H9 (cell line): ENCODE measurements around the gene PRKCA. TPM values are rescaled to one million over a fixed set of nuclear protein-coding genes. Genes with fewer than 3 reads are reported as not detected.

Experiments used
- DNase-seq: peaks from one replicate; pipeline ENCODE4 v3.0.0-alpha.2; 2017
- H2AFZ ChIP-seq: one replicate; pipeline ENCODE4 v1.6.1; 2013; ENCODE audit warnings: mild to moderate bottlenecking, low read length, control low read depth, moderate library complexity
- H2AK5ac ChIP-seq: 2 replicates; pipeline ENCODE4 v1.6.1; 2013; ENCODE audit warnings: low read length, control low read depth, mixed read lengths; ENCODE audit not compliant: insufficient read length
- H2BK120ac ChIP-seq: one replicate; pipeline ENCODE4 v1.6.1; 2013; ENCODE audit warnings: low read depth, mild to moderate bottlenecking, low read length, control low read depth, inconsistent platforms; ENCODE audit not compliant: poor library complexity, severe bottlenecking
- H2BK12ac ChIP-seq: 2 replicates; pipeline ENCODE4 v1.6.1; 2013; ENCODE audit warnings: low read length, control low read depth, mixed read lengths, low read depth; ENCODE audit not compliant: insufficient read length
- H2BK15ac ChIP-seq: 2 replicates; pipeline ENCODE4 v1.6.1; 2013; ENCODE audit warnings: low read depth, low read length, control low read depth
- H2BK20ac ChIP-seq: one replicate; pipeline ENCODE4 v1.6.1; 2013; ENCODE audit warnings: low read depth, mild to moderate bottlenecking, low read length, control low read depth, inconsistent platforms; ENCODE audit not compliant: poor library complexity, severe bottlenecking
- H2BK5ac ChIP-seq: 2 replicates; pipeline ENCODE4 v1.6.1; 2013; ENCODE audit warnings: low read length, control low read depth, mixed read lengths; ENCODE audit not compliant: insufficient read length
- H3K14ac ChIP-seq: 2 replicates; pipeline ENCODE4 v1.6.1; 2013; ENCODE audit warnings: low read length, control low read depth; ENCODE audit not compliant: insufficient read depth
- H3K18ac ChIP-seq: 2 replicates; pipeline ENCODE4 v1.6.1; 2013; ENCODE audit warnings: low read depth, mild to moderate bottlenecking, mixed read lengths, low read length, control low read depth; ENCODE audit not compliant: insufficient read length
- H3K23ac ChIP-seq: 2 replicates; pipeline ENCODE4 v1.6.1; 2013; ENCODE audit warnings: low read length, control low read depth, mixed read lengths, low read depth; ENCODE audit not compliant: insufficient read length
- H3K23me2 ChIP-seq: 2 replicates; pipeline ENCODE4 v1.6.1; 2013; ENCODE audit warnings: low read depth, mild to moderate bottlenecking, mixed read lengths, low read length, control low read depth; ENCODE audit not compliant: insufficient read length, poor library complexity, severe bottlenecking
- H3K27ac ChIP-seq: 2 replicates; pipeline ENCODE4 v1.5.1; 2013; ENCODE audit warnings: low read length, control low read depth, mixed read lengths, low read depth; ENCODE audit not compliant: insufficient read length
- H3K27me3 ChIP-seq: 2 replicates; pipeline ENCODE4 v1.6.1; 2013; ENCODE audit warnings: low read length, control low read depth, inconsistent platforms; ENCODE audit not compliant: insufficient read depth
- H3K4ac ChIP-seq: 2 replicates; pipeline ENCODE4 v1.6.1; 2013; ENCODE audit warnings: low read depth, mild to moderate bottlenecking, control low read depth, inconsistent platforms, low read length, moderate library complexity
- H3K4me1 ChIP-seq: 2 replicates; pipeline ENCODE4 v1.6.1; 2013; ENCODE audit warnings: low read length, control low read depth, inconsistent platforms; ENCODE audit not compliant: insufficient read depth
- H3K4me2 ChIP-seq: 2 replicates; pipeline ENCODE4 v1.6.1; 2013; ENCODE audit warnings: low read length, control low read depth, mixed read lengths; ENCODE audit not compliant: insufficient read length, insufficient read depth
- H3K56ac ChIP-seq: 2 replicates; pipeline ENCODE4 v1.6.1; 2013; ENCODE audit warnings: low read depth, mild to moderate bottlenecking, mixed read lengths, low read length, control low read depth; ENCODE audit not compliant: insufficient read length
- H3K79me1 ChIP-seq: 2 replicates; pipeline ENCODE4 v1.6.1; 2013; ENCODE audit warnings: low read depth, mild to moderate bottlenecking, moderate library complexity, low read length, control low read depth, inconsistent platforms; ENCODE audit not compliant: insufficient read depth, poor library complexity, severe bottlenecking
- H3K79me2 ChIP-seq: 2 replicates; pipeline ENCODE4 v1.6.1; 2013; ENCODE audit warnings: low read length, control low read depth, inconsistent platforms; ENCODE audit not compliant: insufficient read depth
- H3K9ac ChIP-seq: 2 replicates; pipeline ENCODE4 v1.6.1; 2013; ENCODE audit warnings: low read length, control low read depth, mixed read lengths; ENCODE audit not compliant: insufficient read length; ENCODE audit errors: extremely low read depth
- H3K9me3 ChIP-seq: one replicate; pipeline ENCODE4 v1.6.1; 2013; ENCODE audit warnings: low read depth, low read length, inconsistent platforms; ENCODE audit not compliant: control insufficient read depth
- H3T11ph ChIP-seq: one replicate; pipeline ENCODE4 v1.6.1; 2013; ENCODE audit warnings: mild to moderate bottlenecking, low read length, control low read depth, inconsistent platforms
- H4K20me1 ChIP-seq: one replicate; pipeline ENCODE4 v1.6.1; 2013; ENCODE audit not compliant: control insufficient read depth, insufficient read length, insufficient read depth
- H4K5ac ChIP-seq: 2 replicates; pipeline ENCODE4 v1.6.1; 2013; ENCODE audit warnings: low read depth, mild to moderate bottlenecking, mixed read lengths, low read length, control low read depth; ENCODE audit not compliant: insufficient read length
- H4K8ac ChIP-seq: replicated peaks from 2 replicates; pipeline ENCODE4 v1.6.1; 2013; ENCODE audit warnings: low read length, control low read depth, mixed read lengths, low read depth; ENCODE audit not compliant: insufficient read length
- H4K91ac ChIP-seq: 2 replicates; pipeline ENCODE4 v1.6.1; 2013; ENCODE audit warnings: low read depth, mild to moderate bottlenecking, moderate library complexity, mixed read lengths, low read length, control low read depth; ENCODE audit not compliant: insufficient read length
- H3K27ac Mint-ChIP-seq, 3 experiments: 2 replicates in 2 of 3; 3 replicates in 1 of 3; pipeline ENCODE4 v1.8.0; 2020 to 2021; ENCODE audit warnings: mixed read lengths in 3 of 3, mild to moderate bottlenecking in 1 of 3, moderate library complexity in 1 of 3
- H3K27me3 Mint-ChIP-seq: 2 replicates; pipeline ENCODE4 v1.8.0; 2021; ENCODE audit warnings: low read depth, mild to moderate bottlenecking, moderate library complexity, mixed read lengths
- H3K36me3 Mint-ChIP-seq, 3 experiments: 2 replicates in 2 of 3; 3 replicates in 1 of 3; pipeline ENCODE4 v1.8.0; 2020 to 2021; ENCODE audit warnings: low read depth in 3 of 3, mixed read lengths in 3 of 3; ENCODE audit not compliant: insufficient read depth in 1 of 3
- H3K4me1 Mint-ChIP-seq, 2 experiments: 2 replicates each; pipeline ENCODE4 v1.8.0; 2020; ENCODE audit warnings: mixed read lengths in 2 of 2
- H3K4me3 Mint-ChIP-seq, 2 experiments: 2 replicates in 1 of 2; 3 replicates in 1 of 2; pipeline ENCODE4 v1.8.0; 2020 to 2021; ENCODE audit warnings: mild to moderate bottlenecking in 2 of 2, mixed read lengths in 2 of 2, moderate library complexity in 1 of 2
- H3K9me3 Mint-ChIP-seq, 2 experiments: 2 replicates in 1 of 2; 3 replicates in 1 of 2; pipeline ENCODE4 v1.8.0; 2020; ENCODE audit warnings: mild to moderate bottlenecking in 2 of 2, mixed read lengths in 2 of 2, moderate library complexity in 1 of 2
- CTCF ChIP-seq: fragments of 200-600 bp; sonication (generic); conservative IDR thresholded peaks from 3 replicates; pipeline ENCODE4 v1.8.0; 2021; ENCODE audit warnings: antibody characterized with exemption, mild to moderate bottlenecking
- WGBS: extraction: QIAGEN DNeasy Blood & Tissue Kit; methylation state at CpG from one replicate; pipeline ENCODE4 v1.1.7; 2013; ENCODE audit warnings: missing lambda C conversion rate, low lambda C conversion rate, mixed read lengths; ENCODE audit not compliant: insufficient read length; ENCODE audit errors: extremely low coverage; 5-methylcytosine and 5-hydroxymethylcytosine counted together
- total RNA-seq: library from RNA; stranded (reverse); gene quantifications from 2 replicates; pipeline ENCODE4 v1.2.1, GENCODE V29; 2021

Gene PRKCA
- total RNA-seq, 1 experiment from 2014 or later: 10.5 TPM

- H2BK120ac ChIP-seq: no peak overlapping the region
- no peak overlapping the region for H3K56ac ChIP-seq
- no peak overlapping the region for H3K14ac ChIP-seq
- no peaks in the 10 kb centered on the region for H3K9me3 ChIP-seq
- H3K27me3 ChIP-seq: no peaks in the 10 kb centered on the region
- no peak overlapping the region for H3K9ac ChIP-seq
- Mint-ChIP-seq H3K4me1 (peaks cover 20 to 24% of the 10 kb centered on the region in 2 experiments), H3K4me3 (no peak overlapping the region), H3K27me3 (peaks cover 62% of the 10 kb centered on the region), H3K36me3 (no peaks in the 10 kb centered on the region), H3K27ac (no peak overlapping the region), H3K9me3 (no peaks in the 10 kb centered on the region; a peak in 2 of 5 replicates)
- DNase-seq: no peak
- no peak overlapping the region for H4K8ac ChIP-seq
- H2BK20ac ChIP-seq: no peak overlapping the region
- H4K20me1 ChIP-seq: no peaks in the 10 kb centered on the region
- no peak overlapping the region for H3K27ac ChIP-seq
- no peak overlapping the region for H3K4me2 ChIP-seq
- WGBS: no CpG with 5 or more reads among the region's 4 CpGs
- peaks cover 5% of the 10 kb centered on the region for H3K23me2 ChIP-seq
- TF ChIP-seq CTCF: no peak
- no peak overlapping the region for H3K23ac ChIP-seq
- H3T11ph ChIP-seq: no peak overlapping the region
- no peaks in the 10 kb centered on the region for H3K79me2 ChIP-seq
- H3K4me1 ChIP-seq: peaks cover 4% of the 10 kb centered on the region; the same call in 1 of the 2 replicates
- no peak overlapping the region for H2BK5ac ChIP-seq
- H3K79me1 ChIP-seq: no peaks in the 10 kb centered on the region
- H3K18ac ChIP-seq: no peak overlapping the region
- H4K91ac ChIP-seq: no peak overlapping the region
- no peak overlapping the region for H2BK15ac ChIP-seq
- no peak overlapping the region for H2AK5ac ChIP-seq
- no peak overlapping the region for H3K4ac ChIP-seq
- no peak overlapping the region for H2BK12ac ChIP-seq
- H2AFZ ChIP-seq: no peak overlapping the region
- no peak overlapping the region for H4K5ac ChIP-seq
Measured at GRCh38 chr17:66833201-66833600, 530.8 kb downstream of the PRKCA start.
